ENCODE data around the gene DMRT2. TPM values are rescaled to one million over a fixed set of nuclear protein-coding genes. Genes with fewer than 3 reads are reported as not detected.

The DMRT2 gene
- total RNA-seq, 1 experiment from 2014 or later, result not detected

- intact Hi-C loops (cut with micrococcal nuclease), result loop anchor here (5.0 kb wide), 1 partner anchor 915 kb away; the partner anchor contains the start of gene SMARCA2
- POLR2A ChIA-PET (ENCODE audit: unreplicated experiment), result no interaction called here
- no peak for ATAC-seq
- H3K9me3 ChIP-seq (ENCODE audit: low read length), result no peaks in the 10 kb centered on the region
- H3K4me2 ChIP-seq (ENCODE audit: low read length), result no peak overlapping the region
- no TSS peak for BruUV-seq (replicated peaks)
- no peaks in the 10 kb centered on the region for H3K9me2 ChIP-seq (replicated peaks; ENCODE audit: low read length)
- H3K27ac ChIP-seq (ENCODE audit: low read length), result no peak overlapping the region
- H2AFZ ChIP-seq (ENCODE audit: low read length), result no peak overlapping the region
- no peaks in the 10 kb centered on the region for H3K79me2 ChIP-seq (ENCODE audit: low read length)
- H4K20me1 ChIP-seq (ENCODE audit: low read length), result no peaks in the 10 kb centered on the region
- H3F3A ChIP-seq (ENCODE audit: low read length, unreplicated experiment), result no peaks in the 10 kb centered on the region
- H3K27me3 ChIP-seq (ENCODE audit: low read length), result no peaks in the 10 kb centered on the region
- no peak overlapping the region for H3K9ac ChIP-seq (ENCODE audit: low read length)
- no peak overlapping the region for H3K4me3 ChIP-seq (ENCODE audit: low read length)
- no peak for DNase-seq
- no peak for TF ChIP-seq EZH2phosphoT487 (IDR thresholded peaks at IDR 0.05; ENCODE audit: borderline replicate concordance, low read length)
- no peak for TF ChIP-seq EZH2 (IDR thresholded peaks at IDR 0.05; ENCODE audit: low read length, unreplicated experiment)
- no peak for TF ChIP-seq CTCF (conservative IDR thresholded peaks at IDR 0.05; ENCODE audit: low read depth, low read length)
- H3K36me3 ChIP-seq (ENCODE audit: low read depth, low read length), result no peaks in the 10 kb centered on the region
- peaks cover 10% of the 10 kb centered on the region for H3K4me1 ChIP-seq (ENCODE audit: insufficient read depth, low read length)
- CTCF ChIA-PET, result no interaction called here
Observed at GRCh38 chr9:1102642-1102970, 52.4 kb downstream of the DMRT2 start.

Other genes starting within 250 kb of the DMRT2 start
- gene DMRT1, start 208.7 kb upstream of the DMRT2 start, total RNA-seq (2014; rRNA removed), result 0.04 TPM in 1 of 2 replicates, not detected in the other
- not detected in 2 replicates for gene DMRT3, start 73.7 kb upstream of the DMRT2 start, total RNA-seq (2014; rRNA removed)

All from PC-3 (cell line).